Thyroid gland (tissue), 4 donors: ENCODE measurements around the gene TK1. TPM values are rescaled to one million over a fixed set of nuclear protein-coding genes. Genes with fewer than 3 reads are reported as not detected.
A peak's percentile ranks its signal among the peaks of the same experiment; 100 is the strongest.

ENCODE experiments used
- DNase-seq, 2 donors: peaks; one replicate each; pipeline ENCODE4 v3.0.0-alpha.2; 2019
- H3K27ac ChIP-seq, 3 donors: fragments of 200-600 bp; sonication (generic); 1 replicate in 2 of 3; 2 replicates in 1 of 3; pipeline ENCODE4 v1.5.1; 2016 to 2019; ENCODE audit warnings: mild to moderate bottlenecking in 1 of 3, moderate library complexity in 1 of 3
- H3K27me3 ChIP-seq: fragments of 200-600 bp; sonication (generic); one replicate; pipeline ENCODE4 v1.5.1; 2019
- H3K36me3 ChIP-seq, 2 donors: fragments of 200-600 bp; sonication (generic); one replicate each; pipeline ENCODE4 v1.5.1; 2016 to 2019
- H3K4me1 ChIP-seq, 2 donors: fragments of 200-600 bp; sonication (generic); one replicate each; pipeline ENCODE4 v1.5.1; 2017 to 2019
- H3K4me3 ChIP-seq, 3 donors: fragments of 200-600 bp; sonication (generic); replicated peaks in 1 of 3; 1 replicate in 2 of 3; 2 replicates in 1 of 3; pipeline ENCODE4 v1.5.1; 2016; ENCODE audit warnings: mild to moderate bottlenecking in 1 of 3
- H3K9me3 ChIP-seq: fragments of 200-600 bp; sonication (generic); one replicate; pipeline ENCODE4 v1.5.1; 2017
- CTCF ChIP-seq, 6 experiments: fragments of 200-600 bp in 3 of 6; fragments of 450-650 bp in 3 of 6; sonication (generic) in 3 of 6; IDR thresholded peaks; one replicate each; pipeline ENCODE4 v1.5.1; 2016 to 2019; ENCODE audit warnings: antibody characterized with exemption in 6 of 6, mild to moderate bottlenecking in 2 of 6, inconsistent platforms in 1 of 6, moderate library complexity in 1 of 6
- POLR2A ChIP-seq, 2 donors: fragments of 450-650 bp; IDR thresholded peaks; one replicate each; pipeline ENCODE4 v1.6.1; 2017; ENCODE audit warnings: antibody characterized with exemption in 2 of 2, mild to moderate bottlenecking in 2 of 2, moderate library complexity in 1 of 2
- WGBS, 2 donors: methylation state at CpG; one replicate each; pipeline ENCODE4 v1.1.5; 2017; 5-methylcytosine and 5-hydroxymethylcytosine counted together
- intact Hi-C: fragments of 100-400 bp; cut with DNase I; formaldehyde crosslinking; loops from one replicate; pipeline ENCODE4 v1.15.1; 2023
- total RNA-seq, 4 donors: library from RNA; depleted of rRNA; stranded (reverse); fragments of >200 nt; gene quantifications; one replicate each; pipeline ENCODE4 v1.2.3, GENCODE V29; 2016

The TK1 gene
- total RNA-seq, 4 donors from 2014 or later = 1.1 to 2.7 (median 1.9) TPM

GRCh38 chr17:78130090-78130436 is 56.8 kb downstream of the TK1 start:
- Histone ChIP-seq H3K27ac (no peak overlapping the region), H3K27me3 (no peaks in the 10 kb centered on the region)

GRCh38 chr17:78129351-78130089 is 57.3 kb downstream of the TK1 start:
- DNase-seq = no peak
- Histone ChIP-seq H3K36me3 (no peaks in the 10 kb centered on the region), H3K4me3 (no peak overlapping the region), H3K4me1 (peaks cover 26 to 60% of the 10 kb centered on the region in 2 donors), H3K27ac (peak overlapping the region in 1 of 3 donors; percentile 10), H3K27me3 (no peaks in the 10 kb centered on the region), H3K9me3 (no peaks in the 10 kb centered on the region)
- intact Hi-C loops = loop anchor here (5.0 kb wide), 1 partner anchor 43 kb away; no protein-coding TSS in a partner anchor
- TF ChIP-seq CTCF (IDR thresholded peaks at IDR 0.05) (no peak), POLR2A (IDR thresholded peaks at IDR 0.05) (no peak)
- WGBS, 2 donors = 79 to 93% methylated on average over 4 of the region's 4 CpGs

More at GRCh38 chr17:78130090-78130436, 56.8 kb downstream of the TK1 start:
- TF ChIP-seq POLR2A (IDR thresholded peaks at IDR 0.05) = no peak
- TF ChIP-seq CTCF (IDR thresholded peaks at IDR 0.05) = no peak
- no peak for DNase-seq
- 57 to 79% methylated on average over 2 to 5 of the region's 5 CpGs for WGBS, 2 donors
- Histone ChIP-seq H3K36me3 (no peaks in the 10 kb centered on the region), H3K4me1 (peaks cover 26 to 55% of the 10 kb centered on the region in 2 donors), H3K4me3 (no peak overlapping the region), H3K9me3 (no peaks in the 10 kb centered on the region)
- intact Hi-C loops = no loop called here

- Histone ChIP-seq H3K27me3 (no peaks in the 10 kb centered on the region), H3K27ac (peak within 1 kb of the TSS; percentile 39 to 75 (median 63)), H3K4me3 (peak within 1 kb of the TSS; percentile 47 to 70 (median 66)), H3K9me3 (no peaks in the 10 kb centered on the region), H3K4me1 (peaks cover 26 to 60% of the 10 kb centered on the region in 2 donors), H3K36me3 (no peaks in the 10 kb centered on the region)
- TF ChIP-seq POLR2A (IDR thresholded peaks at IDR 0.05) (peak in 1 of 2 donors; percentile 37), CTCF (IDR thresholded peaks at IDR 0.05) (peak in 1 of 6 experiments; percentile 4)
- intact Hi-C loops = loop anchor here (5.0 kb wide), 1 partner anchor 44 kb away; no protein-coding TSS in a partner anchor
- WGBS, 2 donors = 3 to 11% methylated on average over 6 to 41 of the region's 54 CpGs
- peak; percentile 56 to 69 for DNase-seq
Measured at GRCh38 chr17:78128551-78129350, 58.1 kb downstream of the TK1 start, which contains the start of gene TMC6. TSS of gene TMC6 (minus strand) at chr17:78128755. CDS start at chr17:78126832, 1,923 bp downstream.

GRCh38 chr17:78127888-78128550 is 58.8 kb downstream of the TK1 start:
- no peak for TF ChIP-seq CTCF (IDR thresholded peaks at IDR 0.05)
- no peak for TF ChIP-seq POLR2A (IDR thresholded peaks at IDR 0.05)
- WGBS, 2 donors = 0 to 8% methylated on average over 9 to 22 of the region's 39 CpGs
- H3K4me3 ChIP-seq = peak overlapping the region; percentile 47 to 70 (median 66)
- no peaks in the 10 kb centered on the region for H3K36me3 ChIP-seq
- DNase-seq = no peak
- intact Hi-C loops = loop anchor here (5.0 kb wide), 1 partner anchor 44 kb away; no protein-coding TSS in a partner anchor
- H3K9me3 ChIP-seq = no peaks in the 10 kb centered on the region
- no peaks in the 10 kb centered on the region for H3K27me3 ChIP-seq
- H3K27ac ChIP-seq = peak overlapping the region; percentile 39 to 75 (median 63)
- H3K4me1 ChIP-seq = peaks cover 26 to 60% of the 10 kb centered on the region in 2 donors
